Erythroblast (primary cell): ENCODE measurements around the gene VEGFA.

Experiments used
- DNase-seq, 2 experiments: peaks; one replicate each; lab custom pipeline; 2025; lab: John Stamatoyannopoulos, UW
- GATA1 ChIP-seq: IDR thresholded peaks from 2 replicates; pipeline ENCODE4 v1.6.1; 2011; ENCODE audit warnings: low read depth, mild to moderate bottlenecking, control low read depth, low read length, moderate library complexity
- POLR2A ChIP-seq: IDR thresholded peaks from 2 replicates; pipeline ENCODE4 v1.6.1; 2011; ENCODE audit warnings: mild to moderate bottlenecking, low read length

The VEGFA gene

GRCh38 chr6:43760210-43761168 is 9.5 kb upstream of the VEGFA start:
- DNase-seq = no peak

GRCh38 chr6:43761666-43762409 is 8.2 kb upstream of the VEGFA start:
- TF ChIP-seq GATA1 (no peak), POLR2A (no peak)
- no peak for DNase-seq

More at GRCh38 chr6:43760210-43761168, 9.5 kb upstream of the VEGFA start:
- TF ChIP-seq POLR2A (no peak), GATA1 (no peak)

GRCh38 chr6:43762410-43762768 is 7.6 kb upstream of the VEGFA start:
- TF ChIP-seq GATA1 (no peak), POLR2A (no peak)
- DNase-seq = no peak

GRCh38 chr6:43762966-43763695 is 6.9 kb upstream of the VEGFA start:
- TF ChIP-seq POLR2A = no peak
- TF ChIP-seq GATA1 = no peak
- peak in 1 of 2 experiments; percentile 34 for DNase-seq

- DNase-seq = no peak
- TF ChIP-seq GATA1 = no peak
- TF ChIP-seq POLR2A = no peak
Observed at GRCh38 chr6:43763812-43764522, 6.0 kb upstream of the VEGFA start.

GRCh38 chr6:43764772-43765171 is 5.2 kb upstream of the VEGFA start:
- no peak for TF ChIP-seq GATA1
- TF ChIP-seq POLR2A = no peak

GRCh38 chr6:43765776-43766499 is 4.1 kb upstream of the VEGFA start:
- DNase-seq = no peak
- TF ChIP-seq POLR2A (no peak), GATA1 (no peak)

More at GRCh38 chr6:43764772-43765171, 5.2 kb upstream of the VEGFA start:
- DNase-seq = no peak

- no peak for TF ChIP-seq POLR2A
- no peak for TF ChIP-seq GATA1
- no peak for DNase-seq
Observed at GRCh38 chr6:43766500-43766853, 3.5 kb upstream of the VEGFA start.

GRCh38 chr6:43766964-43767461 is 3.0 kb upstream of the VEGFA start:
- TF ChIP-seq GATA1 (no peak), POLR2A (no peak)

GRCh38 chr6:43767553-43768505 is 2.2 kb upstream of the VEGFA start:
- TF ChIP-seq GATA1 (no peak), POLR2A (no peak)
- no peak for DNase-seq

More at GRCh38 chr6:43766964-43767461, 3.0 kb upstream of the VEGFA start:
- no peak for DNase-seq

GRCh38 chr6:43768506-43768860 is 1.5 kb upstream of the VEGFA start:
- no peak for DNase-seq
- TF ChIP-seq POLR2A (no peak), GATA1 (no peak)
